Stimulated activated memory B cell treated with anti-CD40 and anti-IgM and Interleukin-4, amounts not matched to agents 10 μg/mL and 1 μg/mL and 100 μg/mL, for 72 hours (primary cell): ENCODE measurements around the gene CLIC6.

Source experiments
- ATAC-seq: fragments of 150-1000 bp; cut with Tn5 transposase; 2 replicates; pipeline ENCODE4 v1.10.0; 2021
- H3K27ac Mint-ChIP-seq: one replicate; pipeline ENCODE4 v1.8.0; 2022; ENCODE audit warnings: mild to moderate bottlenecking, mixed read lengths
- H3K27me3 Mint-ChIP-seq: one replicate; pipeline ENCODE4 v1.8.0; 2022; ENCODE audit warnings: mixed read lengths
- H3K36me3 Mint-ChIP-seq: one replicate; pipeline ENCODE4 v1.8.0; 2022; ENCODE audit warnings: mixed read lengths
- H3K4me1 Mint-ChIP-seq: one replicate; pipeline ENCODE4 v1.8.0; 2022; ENCODE audit warnings: mixed read lengths
- H3K4me3 Mint-ChIP-seq: one replicate; pipeline ENCODE4 v1.8.0; 2022; ENCODE audit warnings: mild to moderate bottlenecking, moderate library complexity, mixed read lengths
- H3K9me3 Mint-ChIP-seq: one replicate; pipeline ENCODE4 v1.8.0; 2022; ENCODE audit warnings: mixed read lengths

CLIC6 gene

DNA sequence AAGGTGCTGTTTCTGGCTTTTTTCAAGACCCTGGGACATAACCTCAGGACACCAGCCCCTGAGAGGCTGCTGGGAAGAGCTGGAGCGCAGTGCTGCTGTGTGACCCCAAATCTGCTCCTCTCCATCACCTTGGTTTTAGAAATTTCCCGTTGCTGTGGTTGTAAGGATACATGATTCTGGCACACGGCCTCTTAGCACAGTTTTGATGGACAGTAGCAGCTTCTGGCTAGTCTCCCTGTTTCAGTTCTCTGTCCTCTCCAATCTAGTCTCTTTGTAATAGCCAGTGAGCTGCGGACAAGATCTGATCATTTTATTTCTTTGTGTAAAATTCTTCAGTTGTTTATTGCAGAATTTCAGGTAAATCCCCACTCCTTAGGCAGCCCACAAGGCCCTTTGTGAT lies 3.1 kb downstream of the CLIC6 start:
- peaks cover 83% of the 10 kb centered on the region for H3K27me3 Mint-ChIP-seq
- no peak overlapping the region for H3K27ac Mint-ChIP-seq
- ATAC-seq = no peak
- H3K4me1 Mint-ChIP-seq = peaks cover 15% of the 10 kb centered on the region
- H3K4me3 Mint-ChIP-seq = no peak overlapping the region
- no peaks in the 10 kb centered on the region for H3K36me3 Mint-ChIP-seq
- no peaks in the 10 kb centered on the region for H3K9me3 Mint-ChIP-seq

GRCh38 chr21:34673006-34673405 lies 4.2 kb downstream of the CLIC6 start:
- Mint-ChIP-seq H3K4me1 (peaks cover 15% of the 10 kb centered on the region), H3K27ac (no peak overlapping the region)
- no peak for ATAC-seq

GRCh38 chr21:34674468-34674867 lies 5.7 kb downstream of the CLIC6 start:
- H3K4me1 Mint-ChIP-seq = peaks cover 8% of the 10 kb centered on the region
- H3K9me3 Mint-ChIP-seq = peaks cover 3% of the 10 kb centered on the region
- no peak for ATAC-seq
- no peak overlapping the region for H3K4me3 Mint-ChIP-seq
- no peaks in the 10 kb centered on the region for H3K36me3 Mint-ChIP-seq
- no peak overlapping the region for H3K27ac Mint-ChIP-seq
- H3K27me3 Mint-ChIP-seq = peaks cover 74% of the 10 kb centered on the region

More at GRCh38 chr21:34673006-34673405, 4.2 kb downstream of the CLIC6 start:
- peaks cover 88% of the 10 kb centered on the region for H3K27me3 Mint-ChIP-seq
- H3K4me3 Mint-ChIP-seq = no peak overlapping the region
- no peaks in the 10 kb centered on the region for H3K9me3 Mint-ChIP-seq
- H3K36me3 Mint-ChIP-seq = no peaks in the 10 kb centered on the region

DNA sequence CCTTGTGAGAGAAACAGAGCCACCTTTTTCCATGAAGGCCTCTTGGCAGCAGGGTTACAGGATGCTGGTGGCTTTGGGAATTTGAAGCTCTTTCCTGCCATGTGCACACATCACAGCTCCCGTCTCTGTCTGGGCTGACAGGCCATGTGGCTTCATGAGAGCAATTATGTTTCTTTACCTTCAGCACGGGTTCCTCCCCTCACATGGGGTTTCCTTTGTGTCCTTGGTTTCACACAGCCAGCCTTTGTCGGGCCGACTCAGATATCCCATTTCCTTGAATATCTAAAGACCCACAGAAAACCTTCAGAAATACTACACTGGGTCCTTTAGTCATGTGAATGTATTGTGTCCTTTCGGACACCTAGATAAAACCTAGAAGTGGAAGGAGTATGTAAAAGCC lies 7.1 kb downstream of the CLIC6 start:
- Mint-ChIP-seq H3K9me3 (peaks cover 9% of the 10 kb centered on the region), H3K27me3 (peaks cover 66% of the 10 kb centered on the region)
- ATAC-seq = no peak

DNA sequence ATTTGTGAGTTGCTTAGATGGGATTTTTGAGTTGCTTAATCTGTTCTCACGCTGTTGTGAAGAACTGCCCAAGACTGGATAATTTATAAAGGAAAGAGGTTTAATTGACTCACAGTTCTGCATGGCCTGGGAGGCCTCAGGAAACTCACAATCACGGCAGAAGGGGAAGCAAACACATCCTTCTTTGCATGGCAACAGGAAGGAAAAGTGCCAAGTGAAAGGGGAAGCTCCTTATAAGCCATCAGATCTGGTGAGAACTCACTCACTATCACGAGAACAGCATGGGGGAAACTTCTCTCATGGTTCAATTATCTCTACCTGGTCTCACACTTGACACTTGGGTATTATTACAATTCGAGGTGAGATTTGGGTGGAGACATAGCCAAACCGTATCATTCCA lies 10.3 kb downstream of the CLIC6 start:
- Mint-ChIP-seq H3K27me3 (peaks cover 34% of the 10 kb centered on the region), H3K27ac (no peak overlapping the region), H3K4me1 (no peaks in the 10 kb centered on the region), H3K4me3 (no peak overlapping the region), H3K9me3 (peaks cover 17% of the 10 kb centered on the region), H3K36me3 (no peaks in the 10 kb centered on the region)
- no peak for ATAC-seq

More for the DNA sequence above, 7.1 kb downstream of the CLIC6 start:
- Mint-ChIP-seq H3K36me3 (no peaks in the 10 kb centered on the region), H3K4me1 (peaks cover 6% of the 10 kb centered on the region), H3K27ac (no peak overlapping the region), H3K4me3 (no peak overlapping the region)

DNA sequence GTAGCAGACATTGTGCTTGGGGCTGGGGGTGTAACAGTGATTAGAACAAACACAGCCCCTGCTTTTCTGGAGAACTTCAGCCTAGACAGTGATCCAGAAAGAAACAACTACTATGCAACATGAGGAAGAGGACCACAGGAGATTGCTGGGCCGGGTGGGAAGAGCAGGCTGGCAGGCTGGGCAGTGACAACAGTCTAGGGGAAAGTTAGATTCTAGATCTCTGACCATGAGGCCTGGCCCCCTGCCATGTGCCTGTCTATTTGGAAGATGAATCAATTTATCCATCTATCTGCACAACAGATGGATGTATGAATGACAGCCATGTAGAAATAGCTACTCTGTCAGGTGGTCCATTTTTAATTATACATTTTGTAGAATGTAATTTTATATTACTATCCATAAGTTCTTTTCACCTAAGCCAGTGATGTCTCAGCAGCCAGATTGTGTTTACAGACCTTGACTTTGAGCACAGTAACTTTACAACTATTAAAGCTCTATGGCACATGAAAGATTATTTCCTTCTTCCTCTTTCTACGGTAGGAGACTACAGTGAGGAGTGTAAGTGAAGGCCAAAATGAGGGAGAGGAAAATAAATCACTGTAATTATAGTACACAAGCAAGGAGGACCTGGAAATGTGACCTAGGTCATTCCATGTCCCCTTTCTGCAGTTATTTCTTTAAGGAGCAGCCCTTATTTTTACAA lies 15.5 kb downstream of the CLIC6 start:
- Mint-ChIP-seq H3K4me1 (no peaks in the 10 kb centered on the region), H3K36me3 (no peaks in the 10 kb centered on the region), H3K4me3 (no peak overlapping the region), H3K9me3 (peaks cover 15% of the 10 kb centered on the region), H3K27ac (no peak overlapping the region), H3K27me3 (peaks cover 9% of the 10 kb centered on the region)
- ATAC-seq = no peak

GRCh38 chr21:34687065-34687464 lies 18.3 kb downstream of the CLIC6 start:
- Mint-ChIP-seq H3K36me3 (no peaks in the 10 kb centered on the region), H3K4me1 (peaks cover 6% of the 10 kb centered on the region)
- ATAC-seq = no peak

GRCh38 chr21:34687745-34688144 lies 19.0 kb downstream of the CLIC6 start:
- H3K9me3 Mint-ChIP-seq = no peaks in the 10 kb centered on the region
- H3K27me3 Mint-ChIP-seq = peaks cover 9% of the 10 kb centered on the region

More at GRCh38 chr21:34687065-34687464, 18.3 kb downstream of the CLIC6 start:
- Mint-ChIP-seq H3K4me3 (no peak overlapping the region), H3K27me3 (peaks cover 9% of the 10 kb centered on the region), H3K27ac (no peak overlapping the region), H3K9me3 (no peaks in the 10 kb centered on the region)

DNA sequence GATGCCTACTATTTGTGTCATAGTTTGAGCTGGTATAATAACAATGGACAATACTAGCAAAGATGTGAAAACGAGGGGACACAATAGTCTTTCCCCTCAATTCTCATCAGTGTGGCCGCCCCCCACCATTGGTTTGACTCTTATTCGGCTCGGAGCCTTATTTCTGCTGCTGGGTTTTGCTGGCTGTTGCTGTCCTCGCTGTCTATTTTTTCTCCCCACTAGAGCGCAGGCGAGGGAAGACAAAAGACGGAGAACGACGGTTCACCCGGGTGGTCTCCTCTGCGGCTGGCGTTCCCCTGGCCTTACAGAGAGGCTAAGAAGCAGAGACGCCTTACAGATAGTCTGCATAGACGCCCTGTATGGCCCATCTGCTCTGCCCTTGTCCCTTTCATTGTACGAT lies 19.4 kb downstream of the CLIC6 start:
- Mint-ChIP-seq H3K4me3 (no peak overlapping the region), H3K4me1 (peaks cover 17% of the 10 kb centered on the region), H3K27ac (no peak overlapping the region), H3K9me3 (no peaks in the 10 kb centered on the region), H3K36me3 (no peaks in the 10 kb centered on the region), H3K27me3 (peaks cover 9% of the 10 kb centered on the region)
- ATAC-seq = no peak

More at GRCh38 chr21:34687745-34688144, 19.0 kb downstream of the CLIC6 start:
- Mint-ChIP-seq H3K27ac (no peak overlapping the region), H3K36me3 (no peaks in the 10 kb centered on the region), H3K4me3 (no peak overlapping the region), H3K4me1 (peaks cover 13% of the 10 kb centered on the region)
- ATAC-seq = no peak

DNA sequence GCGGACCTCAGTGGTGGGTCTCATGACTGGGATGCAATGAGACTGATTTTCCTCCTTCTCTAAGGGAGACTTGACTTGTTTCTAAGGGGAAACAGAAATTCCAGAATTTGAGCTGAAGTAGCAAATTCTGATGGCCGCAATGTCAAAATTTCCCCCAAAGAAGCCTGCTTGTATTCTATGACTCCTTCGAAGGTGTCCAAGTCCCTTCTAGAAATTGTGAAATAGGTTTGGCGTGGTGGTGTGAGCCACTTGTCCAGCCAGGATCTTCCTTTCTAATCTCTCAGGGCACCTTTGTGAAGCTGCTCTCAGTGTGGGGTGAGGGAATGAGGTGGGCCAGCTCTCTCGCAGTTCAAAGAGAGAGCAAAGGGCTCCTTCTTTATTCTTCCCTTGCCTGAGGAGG lies 19.9 kb downstream of the CLIC6 start:
- ATAC-seq = no peak
- Mint-ChIP-seq H3K27me3 (peaks cover 9% of the 10 kb centered on the region), H3K9me3 (no peaks in the 10 kb centered on the region), H3K4me3 (no peak overlapping the region), H3K4me1 (peaks cover 22% of the 10 kb centered on the region), H3K36me3 (no peaks in the 10 kb centered on the region), H3K27ac (no peak overlapping the region)

GRCh38 chr21:34690041-34690792 lies 21.4 kb downstream of the CLIC6 start:
- H3K9me3 Mint-ChIP-seq = peaks cover 6% of the 10 kb centered on the region
- H3K27me3 Mint-ChIP-seq = peaks cover 9% of the 10 kb centered on the region
- ATAC-seq = no peak
- no peak overlapping the region for H3K27ac Mint-ChIP-seq
- peaks cover 37% of the 10 kb centered on the region for H3K4me1 Mint-ChIP-seq
- peaks cover 8% of the 10 kb centered on the region for H3K36me3 Mint-ChIP-seq
- no peak overlapping the region for H3K4me3 Mint-ChIP-seq

GRCh38 chr21:34690793-34691175 lies 22.0 kb downstream of the CLIC6 start:
- peaks cover 10% of the 10 kb centered on the region for H3K36me3 Mint-ChIP-seq
- H3K27me3 Mint-ChIP-seq = peaks cover 9% of the 10 kb centered on the region
- H3K27ac Mint-ChIP-seq = no peak overlapping the region
- peaks cover 7% of the 10 kb centered on the region for H3K9me3 Mint-ChIP-seq
- H3K4me1 Mint-ChIP-seq = peaks cover 43% of the 10 kb centered on the region
- no peak overlapping the region for H3K4me3 Mint-ChIP-seq
- no peak for ATAC-seq

GRCh38 chr21:34691390-34692032 lies 22.7 kb downstream of the CLIC6 start:
- no peak for ATAC-seq
- peaks cover 50% of the 10 kb centered on the region for H3K4me1 Mint-ChIP-seq
- H3K4me3 Mint-ChIP-seq = no peak overlapping the region
- H3K9me3 Mint-ChIP-seq = peaks cover 7% of the 10 kb centered on the region
- no peak overlapping the region for H3K27ac Mint-ChIP-seq
- H3K27me3 Mint-ChIP-seq = peaks cover 9% of the 10 kb centered on the region
- H3K36me3 Mint-ChIP-seq = peaks cover 10% of the 10 kb centered on the region

DNA sequence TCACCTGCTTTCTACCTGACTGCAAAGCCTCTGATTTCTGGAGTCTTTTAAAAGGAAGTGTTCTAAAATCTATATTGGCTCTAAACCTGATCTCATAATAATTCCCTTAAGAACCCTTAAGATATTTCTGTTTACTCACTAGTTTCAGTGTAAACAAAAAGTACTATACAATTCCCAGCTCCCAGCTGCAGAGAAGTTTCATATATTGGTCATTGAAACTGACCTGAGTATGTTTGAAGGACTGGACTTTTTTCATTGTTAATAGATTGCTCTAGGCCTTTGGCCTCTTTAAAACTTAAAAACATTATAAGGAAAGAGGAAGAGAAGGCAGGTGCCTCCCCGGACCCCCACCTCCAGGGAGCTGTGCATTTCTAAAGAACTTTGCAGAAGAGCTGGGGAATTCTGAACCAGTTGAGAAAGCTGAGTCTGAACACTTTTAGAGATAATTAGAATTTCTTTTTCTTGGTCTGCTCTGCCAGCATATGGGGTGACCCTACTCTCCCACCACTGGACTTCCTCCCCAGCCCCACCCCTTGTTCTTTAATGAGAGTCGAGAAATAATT lies 23.7 kb downstream of the CLIC6 start:
- H3K36me3 Mint-ChIP-seq = peaks cover 10% of the 10 kb centered on the region
- peak overlapping the region; percentile 12 for H3K4me3 Mint-ChIP-seq
- H3K9me3 Mint-ChIP-seq = peaks cover 7% of the 10 kb centered on the region
- ATAC-seq = peak; percentile 65
- H3K4me1 Mint-ChIP-seq = peaks cover 50% of the 10 kb centered on the region
- peak overlapping the region; percentile 51 for H3K27ac Mint-ChIP-seq
- H3K27me3 Mint-ChIP-seq = peaks cover 9% of the 10 kb centered on the region

- Mint-ChIP-seq H3K27me3 (peaks cover 6% of the 10 kb centered on the region), H3K27ac (peak overlapping the region; percentile 51), H3K36me3 (peaks cover 10% of the 10 kb centered on the region), H3K4me1 (peaks cover 50% of the 10 kb centered on the region), H3K9me3 (peaks cover 7% of the 10 kb centered on the region), H3K4me3 (no peak overlapping the region)
- ATAC-seq = peak; percentile 54
These were observed 24.5 kb downstream of the CLIC6 start for GRCh38 chr21:34693192-34693810.
